Lower leg skin (tissue), 3 donors: ENCODE data around the gene CERK.

Experiments used
- CTCF ChIP-seq, 3 donors: fragments of 450-650 bp; IDR thresholded peaks; one replicate each; pipeline ENCODE4 v1.5.1; 2016; ENCODE audit warnings: antibody characterized with exemption in 3 of 3, mild to moderate bottlenecking in 3 of 3, moderate library complexity in 2 of 3
- POLR2A ChIP-seq, 2 donors: fragments of 450-650 bp; IDR thresholded peaks; one replicate each; pipeline ENCODE4 v1.6.1; 2016 to 2017; ENCODE audit warnings: antibody characterized with exemption in 2 of 2, mild to moderate bottlenecking in 1 of 2, moderate library complexity in 1 of 2

DNA sequence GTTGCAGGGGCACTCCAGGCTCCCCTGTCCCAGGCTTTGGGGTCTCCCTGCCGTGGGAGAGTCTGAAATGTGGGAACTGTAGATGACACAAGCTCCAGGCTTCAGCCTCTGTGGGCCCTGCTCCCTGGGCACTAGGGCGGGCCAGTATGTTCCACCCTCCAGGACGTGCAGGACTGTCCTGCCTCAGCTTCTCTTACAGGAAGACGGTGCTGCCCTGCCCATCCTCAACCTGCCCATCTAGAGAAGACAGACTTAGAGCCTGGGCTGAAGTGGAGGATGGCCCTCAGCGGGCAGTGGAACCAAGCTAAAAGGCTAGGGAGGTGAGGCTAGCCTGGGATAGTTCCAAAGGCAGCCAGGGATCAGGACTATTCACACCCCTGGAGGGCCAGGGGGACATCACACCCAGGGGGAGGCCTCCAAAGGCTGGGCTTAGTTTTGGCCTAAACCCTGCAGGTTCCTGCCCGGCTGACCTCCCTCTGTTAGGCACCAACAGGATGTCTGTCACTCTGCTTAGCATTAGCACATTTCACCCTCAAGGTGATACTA, 4.0 kb upstream of the CERK start:
- TF ChIP-seq CTCF (IDR thresholded peaks at IDR 0.05) (no peak), POLR2A (IDR thresholded peaks at IDR 0.05) (no peak)
